22Rv1 (cell line): ENCODE measurements around the gene DBN1.
"Not testable (repeated sequence)": the region's sequence is repeated elsewhere in the genome, so short reads cannot be mapped to it uniquely, and the experiment has no call there.

Source experiments
- ZFX ChIP-seq: fragments of 450-650 bp; IDR thresholded peaks from 2 replicates; pipeline ENCODE4 v1.6.1; 2017; ENCODE audit warnings: antibody characterized with exemption, borderline replicate concordance
- TF ChIP-seq, protein P1 (sequence below): fragments of 450-650 bp; IDR thresholded peaks from 2 replicates; pipeline ENCODE4 v1.5.1; 2017; ENCODE audit warnings: mild to moderate bottlenecking

DNA sequence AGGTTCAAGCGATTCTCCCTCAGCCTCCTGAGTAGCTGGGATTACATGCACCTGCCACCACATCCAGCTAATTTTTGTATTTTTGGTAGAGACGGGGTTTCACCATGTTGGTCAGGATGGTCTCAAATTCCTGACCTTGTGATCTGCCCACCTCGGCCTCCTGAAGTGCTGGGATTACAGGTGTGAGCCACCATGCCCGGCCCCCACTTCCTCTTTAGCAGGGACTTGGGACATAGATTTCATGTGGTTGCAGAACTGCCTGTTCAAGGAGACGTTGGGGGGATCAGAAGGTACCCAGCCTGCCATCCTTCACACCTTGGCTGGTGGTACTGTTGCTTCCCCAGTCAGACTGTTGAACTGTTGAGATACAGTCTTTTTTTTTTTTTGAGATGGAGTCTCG, 56.4 kb downstream of the DBN1 start:
- TF ChIP-seq, protein P1, sequence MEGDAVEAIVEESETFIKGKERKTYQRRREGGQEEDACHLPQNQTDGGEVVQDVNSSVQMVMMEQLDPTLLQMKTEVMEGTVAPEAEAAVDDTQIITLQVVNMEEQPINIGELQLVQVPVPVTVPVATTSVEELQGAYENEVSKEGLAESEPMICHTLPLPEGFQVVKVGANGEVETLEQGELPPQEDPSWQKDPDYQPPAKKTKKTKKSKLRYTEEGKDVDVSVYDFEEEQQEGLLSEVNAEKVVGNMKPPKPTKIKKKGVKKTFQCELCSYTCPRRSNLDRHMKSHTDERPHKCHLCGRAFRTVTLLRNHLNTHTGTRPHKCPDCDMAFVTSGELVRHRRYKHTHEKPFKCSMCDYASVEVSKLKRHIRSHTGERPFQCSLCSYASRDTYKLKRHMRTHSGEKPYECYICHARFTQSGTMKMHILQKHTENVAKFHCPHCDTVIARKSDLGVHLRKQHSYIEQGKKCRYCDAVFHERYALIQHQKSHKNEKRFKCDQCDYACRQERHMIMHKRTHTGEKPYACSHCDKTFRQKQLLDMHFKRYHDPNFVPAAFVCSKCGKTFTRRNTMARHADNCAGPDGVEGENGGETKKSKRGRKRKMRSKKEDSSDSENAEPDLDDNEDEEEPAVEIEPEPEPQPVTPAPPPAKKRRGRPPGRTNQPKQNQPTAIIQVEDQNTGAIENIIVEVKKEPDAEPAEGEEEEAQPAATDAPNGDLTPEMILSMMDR = not testable (repeated sequence)
- TF ChIP-seq ZFX = not testable (repeated sequence)
